HepG2 (cell line): ENCODE results near the gene AGBL3. TPM values are rescaled to one million over a fixed set of nuclear protein-coding genes. Genes with fewer than 3 reads are reported as not detected.
A peak's percentile ranks its signal among the peaks of the same experiment; 100 is the strongest.

Experiments used
- ATF7 ChIP-seq, 2 experiments: fragments of 450-650 bp in 1 of 2; sonication (generic) in 1 of 2; formaldehyde crosslinking in 1 of 2; IDR thresholded peaks; 2 replicates each; pipeline versions ENCODE4 v1.4.0 to v1.6.1; 2016 to 2020; ENCODE audit warnings: antibody characterized with exemption in 1 of 2, mild to moderate bottlenecking in 1 of 2, missing genetic modification reagents in 1 of 2
- IKZF1 ChIP-seq: fragments of 450-650 bp; IDR thresholded peaks from 2 replicates; pipeline ENCODE4 v1.7.1; 2016
- KDM1A ChIP-seq: IDR thresholded peaks from 2 replicates; pipeline ENCODE4 v1.6.1; 2016; ENCODE audit warnings: missing compliant biosample characterization
- KDM2A ChIP-seq: sonication (generic); formaldehyde crosslinking; IDR thresholded peaks from 2 replicates; pipeline ENCODE4 v1.4.0; 2020; ENCODE audit warnings: low read depth, missing genetic modification reagents, borderline replicate concordance
- PRPF4 ChIP-seq: fragments of 200-400 bp; formaldehyde crosslinking; IDR thresholded peaks from 2 replicates; pipeline ENCODE4 v1.6.1; 2016; ENCODE audit warnings: low read length, low read depth; ENCODE audit not compliant: poor library complexity, severe bottlenecking
- RAD21 ChIP-seq: fragments of 450-650 bp; formaldehyde crosslinking; IDR thresholded peaks from 2 replicates; pipeline ENCODE4 v1.5.0; 2020; ENCODE audit warnings: mild to moderate bottlenecking
- SMAD1 ChIP-seq: sonication (generic); formaldehyde crosslinking; IDR thresholded peaks from 2 replicates; pipeline ENCODE4 v1.4.0; 2020; ENCODE audit warnings: missing genetic modification reagents, low read depth, mild to moderate bottlenecking, borderline replicate concordance
- SSRP1 ChIP-seq: IDR thresholded peaks from 2 replicates; pipeline ENCODE4 v1.6.1; 2016; ENCODE audit warnings: control low read depth
- ZNF3 ChIP-seq: IDR thresholded peaks from 2 replicates; pipeline ENCODE4 v1.7.0; 2017; ENCODE audit warnings: inconsistent platforms
- ZNF460 ChIP-seq: sonication (generic); formaldehyde crosslinking; IDR thresholded peaks from 2 replicates; pipeline ENCODE4 v1.5.1; 2020; ENCODE audit warnings: missing genetic modification reagents, mild to moderate bottlenecking, borderline replicate concordance
- ZNF563 ChIP-seq: sonication (generic); formaldehyde crosslinking; IDR thresholded peaks from 2 replicates; pipeline ENCODE4 v1.8.0; 2022; ENCODE audit warnings: mild to moderate bottlenecking, moderate library complexity, missing genetic modification reagents
- polyA plus RNA-seq, 8 experiments: library from polyadenylated mRNA; depleted of rRNA in 3 of 8; stranded (reverse) in 7 of 8; unstranded in 1 of 8; fragments of >200 nt; fragmentation: Illumina TruSeq in 4 of 8; extraction: Trizol in 4 of 8; gene quantifications; 2 replicates each; pipeline versions ENCODE4 v1.2.1 to v1.2.3, GENCODE V29; 2011 to 2016; ENCODE audit warnings: low read depth in 4 of 8, missing spikeins in 1 of 8, mixed read lengths in 1 of 8; ENCODE audit not compliant: insufficient read depth in 1 of 8
- total RNA-seq, 5 experiments: library from RNA; depleted of rRNA; stranded (reverse); fragments of >200 nt; fragmentation: Illumina TruSeq; extraction: Trizol; gene quantifications; 2 replicates each; pipeline ENCODE4 v1.2.3, GENCODE V29; 2016; ENCODE audit warnings: low read depth in 1 of 5
- TF ChIP-seq, protein P1 (sequence below): sonication (generic); formaldehyde crosslinking; IDR thresholded peaks from 2 replicates; pipeline ENCODE4 v1.4.0; 2020; ENCODE audit warnings: missing genetic modification reagents
- TF ChIP-seq, protein P2 (sequence below): sonication (generic); formaldehyde crosslinking; IDR thresholded peaks from 2 replicates; pipeline ENCODE4 v1.4.0; 2020; ENCODE audit warnings: missing genetic modification reagents; ENCODE audit errors: not compliant biosample characterization
- TF ChIP-seq, protein P3 (sequence below): sonication (generic); formaldehyde crosslinking; IDR thresholded peaks from 2 replicates; pipeline ENCODE4 v1.4.0; 2020; ENCODE audit warnings: missing genetic modification reagents
- TF ChIP-seq, protein P4 (sequence below): sonication (generic); formaldehyde crosslinking; IDR thresholded peaks from 2 replicates; pipeline ENCODE4 v1.5.1; 2020; ENCODE audit warnings: missing genetic modification reagents, mild to moderate bottlenecking, borderline replicate concordance
- TF ChIP-seq, protein P5 (sequence below): sonication (generic); formaldehyde crosslinking; IDR thresholded peaks from 2 replicates; pipeline ENCODE4 v1.4.0; 2020; ENCODE audit warnings: missing genetic modification reagents

AGBL3 gene
- total and polyA plus RNA-seq, 2 of the 13 experiments (the other 11 are each of a cell fraction or from before 2014, with no cell fraction given): 2.2 to 7.2 TPM

DNA sequence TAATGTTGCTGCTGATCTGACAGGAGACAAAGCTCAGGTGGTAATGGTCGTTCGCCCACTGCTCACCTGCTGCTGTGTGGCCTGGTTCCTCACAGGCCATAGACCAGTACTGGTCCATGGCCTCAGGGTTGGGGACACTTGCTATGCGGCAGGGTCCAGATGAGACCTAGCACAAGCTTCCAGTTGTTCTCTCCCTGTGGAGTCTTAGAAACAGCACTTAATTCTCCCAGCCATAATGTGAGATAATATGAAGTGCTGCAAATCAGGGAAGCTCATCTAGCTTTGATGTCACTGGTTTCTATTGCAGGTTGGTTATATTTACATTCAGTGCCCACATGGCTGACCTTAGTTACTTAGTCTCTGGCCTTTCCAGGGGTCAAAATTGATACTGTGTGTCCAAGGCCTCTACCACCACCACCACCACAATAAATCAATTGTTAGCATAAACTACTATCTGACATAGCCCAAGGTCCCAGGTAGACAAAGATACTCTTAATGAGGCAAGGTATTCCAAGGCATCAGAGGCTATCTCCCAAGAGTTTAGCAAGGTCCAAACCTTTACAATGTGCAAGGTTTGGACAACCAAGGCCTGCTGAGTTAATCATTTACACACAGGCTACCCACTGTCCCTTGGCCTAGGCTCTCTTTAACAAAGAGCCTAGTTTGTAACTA lies 11.0 kb downstream of the AGBL3 start (continued):
- TF ChIP-seq, protein P1, sequence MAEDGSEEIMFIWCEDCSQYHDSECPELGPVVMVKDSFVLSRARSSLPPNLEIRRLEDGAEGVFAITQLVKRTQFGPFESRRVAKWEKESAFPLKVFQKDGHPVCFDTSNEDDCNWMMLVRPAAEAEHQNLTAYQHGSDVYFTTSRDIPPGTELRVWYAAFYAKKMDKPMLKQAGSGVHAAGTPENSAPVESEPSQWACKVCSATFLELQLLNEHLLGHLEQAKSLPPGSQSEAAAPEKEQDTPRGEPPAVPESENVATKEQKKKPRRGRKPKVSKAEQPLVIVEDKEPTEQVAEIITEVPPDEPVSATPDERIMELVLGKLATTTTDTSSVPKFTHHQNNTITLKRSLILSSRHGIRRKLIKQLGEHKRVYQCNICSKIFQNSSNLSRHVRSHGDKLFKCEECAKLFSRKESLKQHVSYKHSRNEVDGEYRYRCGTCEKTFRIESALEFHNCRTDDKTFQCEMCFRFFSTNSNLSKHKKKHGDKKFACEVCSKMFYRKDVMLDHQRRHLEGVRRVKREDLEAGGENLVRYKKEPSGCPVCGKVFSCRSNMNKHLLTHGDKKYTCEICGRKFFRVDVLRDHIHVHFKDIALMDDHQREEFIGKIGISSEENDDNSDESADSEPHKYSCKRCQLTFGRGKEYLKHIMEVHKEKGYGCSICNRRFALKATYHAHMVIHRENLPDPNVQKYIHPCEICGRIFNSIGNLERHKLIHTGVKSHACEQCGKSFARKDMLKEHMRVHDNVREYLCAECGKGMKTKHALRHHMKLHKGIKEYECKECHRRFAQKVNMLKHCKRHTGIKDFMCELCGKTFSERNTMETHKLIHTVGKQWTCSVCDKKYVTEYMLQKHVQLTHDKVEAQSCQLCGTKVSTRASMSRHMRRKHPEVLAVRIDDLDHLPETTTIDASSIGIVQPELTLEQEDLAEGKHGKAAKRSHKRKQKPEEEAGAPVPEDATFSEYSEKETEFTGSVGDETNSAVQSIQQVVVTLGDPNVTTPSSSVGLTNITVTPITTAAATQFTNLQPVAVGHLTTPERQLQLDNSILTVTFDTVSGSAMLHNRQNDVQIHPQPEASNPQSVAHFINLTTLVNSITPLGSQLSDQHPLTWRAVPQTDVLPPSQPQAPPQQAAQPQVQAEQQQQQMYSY (CRISPR knock-in tag): no peak
- TF ChIP-seq ZNF3 (CRISPR knock-in tag): no peak
- no peak for TF ChIP-seq ZNF563 (CRISPR knock-in tag)
- TF ChIP-seq, protein P2, sequence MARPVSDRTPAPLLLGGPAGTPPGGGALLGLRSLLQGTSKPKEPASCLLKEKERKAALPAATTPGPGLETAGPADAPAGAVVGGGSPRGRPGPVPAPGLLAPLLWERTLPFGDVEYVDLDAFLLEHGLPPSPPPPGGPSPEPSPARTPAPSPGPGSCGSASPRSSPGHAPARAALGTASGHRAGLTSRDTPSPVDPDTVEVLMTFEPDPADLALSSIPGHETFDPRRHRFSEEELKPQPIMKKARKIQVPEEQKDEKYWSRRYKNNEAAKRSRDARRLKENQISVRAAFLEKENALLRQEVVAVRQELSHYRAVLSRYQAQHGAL (CRISPR knock-in tag): no peak
- peak; percentile 57; the same call in 1 of the 2 replicates for TF ChIP-seq KDM1A (CRISPR knock-in tag)
- TF ChIP-seq ATF7 (IDR thresholded peaks at IDR 0.05): peak; percentile 13; the same call in 1 of the 2 replicates
- no peak for TF ChIP-seq ATF7 (CRISPR knock-in tag; IDR thresholded peaks at IDR 0.05)
- no peak for TF ChIP-seq PRPF4
- TF ChIP-seq IKZF1: no peak
- TF ChIP-seq SSRP1 (CRISPR knock-in tag): no peak
- TF ChIP-seq ZNF460 (CRISPR knock-in tag): no peak
- TF ChIP-seq, protein P3, sequence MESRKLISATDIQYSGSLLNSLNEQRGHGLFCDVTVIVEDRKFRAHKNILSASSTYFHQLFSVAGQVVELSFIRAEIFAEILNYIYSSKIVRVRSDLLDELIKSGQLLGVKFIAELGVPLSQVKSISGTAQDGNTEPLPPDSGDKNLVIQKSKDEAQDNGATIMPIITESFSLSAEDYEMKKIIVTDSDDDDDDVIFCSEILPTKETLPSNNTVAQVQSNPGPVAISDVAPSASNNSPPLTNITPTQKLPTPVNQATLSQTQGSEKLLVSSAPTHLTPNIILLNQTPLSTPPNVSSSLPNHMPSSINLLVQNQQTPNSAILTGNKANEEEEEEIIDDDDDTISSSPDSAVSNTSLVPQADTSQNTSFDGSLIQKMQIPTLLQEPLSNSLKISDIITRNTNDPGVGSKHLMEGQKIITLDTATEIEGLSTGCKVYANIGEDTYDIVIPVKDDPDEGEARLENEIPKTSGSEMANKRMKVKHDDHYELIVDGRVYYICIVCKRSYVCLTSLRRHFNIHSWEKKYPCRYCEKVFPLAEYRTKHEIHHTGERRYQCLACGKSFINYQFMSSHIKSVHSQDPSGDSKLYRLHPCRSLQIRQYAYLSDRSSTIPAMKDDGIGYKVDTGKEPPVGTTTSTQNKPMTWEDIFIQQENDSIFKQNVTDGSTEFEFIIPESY (CRISPR knock-in tag): no peak
- TF ChIP-seq, protein P4, sequence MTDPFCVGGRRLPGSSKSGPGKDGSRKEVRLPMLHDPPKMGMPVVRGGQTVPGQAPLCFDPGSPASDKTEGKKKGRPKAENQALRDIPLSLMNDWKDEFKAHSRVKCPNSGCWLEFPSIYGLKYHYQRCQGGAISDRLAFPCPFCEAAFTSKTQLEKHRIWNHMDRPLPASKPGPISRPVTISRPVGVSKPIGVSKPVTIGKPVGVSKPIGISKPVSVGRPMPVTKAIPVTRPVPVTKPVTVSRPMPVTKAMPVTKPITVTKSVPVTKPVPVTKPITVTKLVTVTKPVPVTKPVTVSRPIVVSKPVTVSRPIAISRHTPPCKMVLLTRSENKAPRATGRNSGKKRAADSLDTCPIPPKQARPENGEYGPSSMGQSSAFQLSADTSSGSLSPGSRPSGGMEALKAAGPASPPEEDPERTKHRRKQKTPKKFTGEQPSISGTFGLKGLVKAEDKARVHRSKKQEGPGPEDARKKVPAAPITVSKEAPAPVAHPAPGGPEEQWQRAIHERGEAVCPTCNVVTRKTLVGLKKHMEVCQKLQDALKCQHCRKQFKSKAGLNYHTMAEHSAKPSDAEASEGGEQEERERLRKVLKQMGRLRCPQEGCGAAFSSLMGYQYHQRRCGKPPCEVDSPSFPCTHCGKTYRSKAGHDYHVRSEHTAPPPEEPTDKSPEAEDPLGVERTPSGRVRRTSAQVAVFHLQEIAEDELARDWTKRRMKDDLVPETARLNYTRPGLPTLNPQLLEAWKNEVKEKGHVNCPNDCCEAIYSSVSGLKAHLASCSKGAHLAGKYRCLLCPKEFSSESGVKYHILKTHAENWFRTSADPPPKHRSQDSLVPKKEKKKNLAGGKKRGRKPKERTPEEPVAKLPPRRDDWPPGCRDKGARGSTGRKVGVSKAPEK: no peak
- no peak for TF ChIP-seq SMAD1 (CRISPR knock-in tag)
- no peak for TF ChIP-seq KDM2A (CRISPR knock-in tag)
- 0 out of 2 replicates have a peak, but pooled peaks have one; percentile 15 for TF ChIP-seq RAD21 (CRISPR knock-in tag)
- TF ChIP-seq, protein P5, sequence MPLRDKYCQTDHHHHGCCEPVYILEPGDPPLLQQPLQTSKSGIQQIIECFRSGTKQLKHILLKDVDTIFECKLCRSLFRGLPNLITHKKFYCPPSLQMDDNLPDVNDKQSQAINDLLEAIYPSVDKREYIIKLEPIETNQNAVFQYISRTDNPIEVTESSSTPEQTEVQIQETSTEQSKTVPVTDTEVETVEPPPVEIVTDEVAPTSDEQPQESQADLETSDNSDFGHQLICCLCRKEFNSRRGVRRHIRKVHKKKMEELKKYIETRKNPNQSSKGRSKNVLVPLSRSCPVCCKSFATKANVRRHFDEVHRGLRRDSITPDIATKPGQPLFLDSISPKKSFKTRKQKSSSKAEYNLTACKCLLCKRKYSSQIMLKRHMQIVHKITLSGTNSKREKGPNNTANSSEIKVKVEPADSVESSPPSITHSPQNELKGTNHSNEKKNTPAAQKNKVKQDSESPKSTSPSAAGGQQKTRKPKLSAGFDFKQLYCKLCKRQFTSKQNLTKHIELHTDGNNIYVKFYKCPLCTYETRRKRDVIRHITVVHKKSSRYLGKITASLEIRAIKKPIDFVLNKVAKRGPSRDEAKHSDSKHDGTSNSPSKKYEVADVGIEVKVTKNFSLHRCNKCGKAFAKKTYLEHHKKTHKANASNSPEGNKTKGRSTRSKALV (CRISPR knock-in tag): no peak
